ENCODE data around the gene C6orf89.

DNA sequence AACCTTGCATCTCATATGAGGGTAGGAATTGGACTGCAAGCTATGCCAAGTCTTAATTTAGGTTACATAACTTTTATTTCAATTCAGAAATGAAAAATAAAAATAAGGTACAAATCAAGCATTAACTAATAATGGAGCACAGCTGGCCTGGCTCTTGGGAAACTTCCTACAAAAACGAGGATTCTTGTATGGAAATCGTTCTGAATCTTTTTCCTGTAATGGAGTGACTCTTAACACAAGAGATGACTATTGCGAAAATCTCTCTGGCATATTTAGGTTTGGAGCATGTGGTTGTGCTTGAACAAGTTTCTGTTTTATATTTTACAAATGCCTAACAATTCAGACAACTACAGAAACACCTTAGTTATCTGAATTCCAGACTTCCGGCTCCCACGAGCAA is 34.8 kb downstream of the C6orf89 start:
- TF ChIP-seq, protein P1, sequence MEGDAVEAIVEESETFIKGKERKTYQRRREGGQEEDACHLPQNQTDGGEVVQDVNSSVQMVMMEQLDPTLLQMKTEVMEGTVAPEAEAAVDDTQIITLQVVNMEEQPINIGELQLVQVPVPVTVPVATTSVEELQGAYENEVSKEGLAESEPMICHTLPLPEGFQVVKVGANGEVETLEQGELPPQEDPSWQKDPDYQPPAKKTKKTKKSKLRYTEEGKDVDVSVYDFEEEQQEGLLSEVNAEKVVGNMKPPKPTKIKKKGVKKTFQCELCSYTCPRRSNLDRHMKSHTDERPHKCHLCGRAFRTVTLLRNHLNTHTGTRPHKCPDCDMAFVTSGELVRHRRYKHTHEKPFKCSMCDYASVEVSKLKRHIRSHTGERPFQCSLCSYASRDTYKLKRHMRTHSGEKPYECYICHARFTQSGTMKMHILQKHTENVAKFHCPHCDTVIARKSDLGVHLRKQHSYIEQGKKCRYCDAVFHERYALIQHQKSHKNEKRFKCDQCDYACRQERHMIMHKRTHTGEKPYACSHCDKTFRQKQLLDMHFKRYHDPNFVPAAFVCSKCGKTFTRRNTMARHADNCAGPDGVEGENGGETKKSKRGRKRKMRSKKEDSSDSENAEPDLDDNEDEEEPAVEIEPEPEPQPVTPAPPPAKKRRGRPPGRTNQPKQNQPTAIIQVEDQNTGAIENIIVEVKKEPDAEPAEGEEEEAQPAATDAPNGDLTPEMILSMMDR (conservative IDR thresholded peaks at IDR 0.05 in 1 of 2, IDR thresholded peaks at IDR 0.05 in 1 of 2; ENCODE audit: low read depth in 1 of 2, low read length in 2 of 2), result no peak
- no peak for TF ChIP-seq EZH2 (IDR thresholded peaks at IDR 0.05; ENCODE audit: low read length, missing control alignments)

Data from fibroblast of lung (primary cell).